H9 (cell line): ENCODE data around the gene LMTK2. TPM values are rescaled to one million over a fixed set of nuclear protein-coding genes. Genes with fewer than 3 reads are reported as not detected.

Experiments
- DNase-seq: peaks from one replicate; pipeline ENCODE4 v3.0.0-alpha.2; 2017
- H2AFZ ChIP-seq: one replicate; pipeline ENCODE4 v1.6.1; 2013; ENCODE audit warnings: mild to moderate bottlenecking, low read length, control low read depth, moderate library complexity
- H2AK5ac ChIP-seq: 2 replicates; pipeline ENCODE4 v1.6.1; 2013; ENCODE audit warnings: low read length, control low read depth, mixed read lengths; ENCODE audit not compliant: insufficient read length
- H2BK120ac ChIP-seq: one replicate; pipeline ENCODE4 v1.6.1; 2013; ENCODE audit warnings: low read depth, mild to moderate bottlenecking, low read length, control low read depth, inconsistent platforms; ENCODE audit not compliant: poor library complexity, severe bottlenecking
- H2BK12ac ChIP-seq: 2 replicates; pipeline ENCODE4 v1.6.1; 2013; ENCODE audit warnings: low read length, control low read depth, mixed read lengths, low read depth; ENCODE audit not compliant: insufficient read length
- H2BK15ac ChIP-seq: 2 replicates; pipeline ENCODE4 v1.6.1; 2013; ENCODE audit warnings: low read depth, low read length, control low read depth
- H2BK20ac ChIP-seq: one replicate; pipeline ENCODE4 v1.6.1; 2013; ENCODE audit warnings: low read depth, mild to moderate bottlenecking, low read length, control low read depth, inconsistent platforms; ENCODE audit not compliant: poor library complexity, severe bottlenecking
- H2BK5ac ChIP-seq: 2 replicates; pipeline ENCODE4 v1.6.1; 2013; ENCODE audit warnings: low read length, control low read depth, mixed read lengths; ENCODE audit not compliant: insufficient read length
- H3K14ac ChIP-seq: 2 replicates; pipeline ENCODE4 v1.6.1; 2013; ENCODE audit warnings: low read length, control low read depth; ENCODE audit not compliant: insufficient read depth
- H3K18ac ChIP-seq: 2 replicates; pipeline ENCODE4 v1.6.1; 2013; ENCODE audit warnings: low read depth, mild to moderate bottlenecking, mixed read lengths, low read length, control low read depth; ENCODE audit not compliant: insufficient read length
- H3K23ac ChIP-seq: 2 replicates; pipeline ENCODE4 v1.6.1; 2013; ENCODE audit warnings: low read length, control low read depth, mixed read lengths, low read depth; ENCODE audit not compliant: insufficient read length
- H3K23me2 ChIP-seq: 2 replicates; pipeline ENCODE4 v1.6.1; 2013; ENCODE audit warnings: low read depth, mild to moderate bottlenecking, mixed read lengths, low read length, control low read depth; ENCODE audit not compliant: insufficient read length, poor library complexity, severe bottlenecking
- H3K27ac ChIP-seq: 2 replicates; pipeline ENCODE4 v1.5.1; 2013; ENCODE audit warnings: low read length, control low read depth, mixed read lengths, low read depth; ENCODE audit not compliant: insufficient read length
- H3K27me3 ChIP-seq: 2 replicates; pipeline ENCODE4 v1.6.1; 2013; ENCODE audit warnings: low read length, control low read depth, inconsistent platforms; ENCODE audit not compliant: insufficient read depth
- H3K4ac ChIP-seq: 2 replicates; pipeline ENCODE4 v1.6.1; 2013; ENCODE audit warnings: low read depth, mild to moderate bottlenecking, control low read depth, inconsistent platforms, low read length, moderate library complexity
- H3K4me1 ChIP-seq: 2 replicates; pipeline ENCODE4 v1.6.1; 2013; ENCODE audit warnings: low read length, control low read depth, inconsistent platforms; ENCODE audit not compliant: insufficient read depth
- H3K4me2 ChIP-seq: 2 replicates; pipeline ENCODE4 v1.6.1; 2013; ENCODE audit warnings: low read length, control low read depth, mixed read lengths; ENCODE audit not compliant: insufficient read length, insufficient read depth
- H3K56ac ChIP-seq: 2 replicates; pipeline ENCODE4 v1.6.1; 2013; ENCODE audit warnings: low read depth, mild to moderate bottlenecking, mixed read lengths, low read length, control low read depth; ENCODE audit not compliant: insufficient read length
- H3K79me1 ChIP-seq: 2 replicates; pipeline ENCODE4 v1.6.1; 2013; ENCODE audit warnings: low read depth, mild to moderate bottlenecking, moderate library complexity, low read length, control low read depth, inconsistent platforms; ENCODE audit not compliant: insufficient read depth, poor library complexity, severe bottlenecking
- H3K79me2 ChIP-seq: 2 replicates; pipeline ENCODE4 v1.6.1; 2013; ENCODE audit warnings: low read length, control low read depth, inconsistent platforms; ENCODE audit not compliant: insufficient read depth
- H3K9ac ChIP-seq: 2 replicates; pipeline ENCODE4 v1.6.1; 2013; ENCODE audit warnings: low read length, control low read depth, mixed read lengths; ENCODE audit not compliant: insufficient read length; ENCODE audit errors: extremely low read depth
- H3K9me3 ChIP-seq: one replicate; pipeline ENCODE4 v1.6.1; 2013; ENCODE audit warnings: low read depth, low read length, inconsistent platforms; ENCODE audit not compliant: control insufficient read depth
- H3T11ph ChIP-seq: one replicate; pipeline ENCODE4 v1.6.1; 2013; ENCODE audit warnings: mild to moderate bottlenecking, low read length, control low read depth, inconsistent platforms
- H4K20me1 ChIP-seq: one replicate; pipeline ENCODE4 v1.6.1; 2013; ENCODE audit not compliant: control insufficient read depth, insufficient read length, insufficient read depth
- H4K5ac ChIP-seq: 2 replicates; pipeline ENCODE4 v1.6.1; 2013; ENCODE audit warnings: low read depth, mild to moderate bottlenecking, mixed read lengths, low read length, control low read depth; ENCODE audit not compliant: insufficient read length
- H4K8ac ChIP-seq: replicated peaks from 2 replicates; pipeline ENCODE4 v1.6.1; 2013; ENCODE audit warnings: low read length, control low read depth, mixed read lengths, low read depth; ENCODE audit not compliant: insufficient read length
- H4K91ac ChIP-seq: 2 replicates; pipeline ENCODE4 v1.6.1; 2013; ENCODE audit warnings: low read depth, mild to moderate bottlenecking, moderate library complexity, mixed read lengths, low read length, control low read depth; ENCODE audit not compliant: insufficient read length
- H3K27ac Mint-ChIP-seq, 3 experiments: 2 replicates in 2 of 3; 3 replicates in 1 of 3; pipeline ENCODE4 v1.8.0; 2020 to 2021; ENCODE audit warnings: mixed read lengths in 3 of 3, mild to moderate bottlenecking in 1 of 3, moderate library complexity in 1 of 3
- H3K27me3 Mint-ChIP-seq: 2 replicates; pipeline ENCODE4 v1.8.0; 2021; ENCODE audit warnings: low read depth, mild to moderate bottlenecking, moderate library complexity, mixed read lengths
- H3K36me3 Mint-ChIP-seq, 3 experiments: 2 replicates in 2 of 3; 3 replicates in 1 of 3; pipeline ENCODE4 v1.8.0; 2020 to 2021; ENCODE audit warnings: low read depth in 3 of 3, mixed read lengths in 3 of 3; ENCODE audit not compliant: insufficient read depth in 1 of 3
- H3K4me1 Mint-ChIP-seq, 2 experiments: 2 replicates each; pipeline ENCODE4 v1.8.0; 2020; ENCODE audit warnings: mixed read lengths in 2 of 2
- H3K4me3 Mint-ChIP-seq, 2 experiments: 2 replicates in 1 of 2; 3 replicates in 1 of 2; pipeline ENCODE4 v1.8.0; 2020 to 2021; ENCODE audit warnings: mild to moderate bottlenecking in 2 of 2, mixed read lengths in 2 of 2, moderate library complexity in 1 of 2
- H3K9me3 Mint-ChIP-seq, 2 experiments: 2 replicates in 1 of 2; 3 replicates in 1 of 2; pipeline ENCODE4 v1.8.0; 2020; ENCODE audit warnings: mild to moderate bottlenecking in 2 of 2, mixed read lengths in 2 of 2, moderate library complexity in 1 of 2
- CTCF ChIP-seq: fragments of 200-600 bp; sonication (generic); conservative IDR thresholded peaks from 3 replicates; pipeline ENCODE4 v1.8.0; 2021; ENCODE audit warnings: antibody characterized with exemption, mild to moderate bottlenecking
- WGBS: extraction: QIAGEN DNeasy Blood & Tissue Kit; methylation state at CpG from one replicate; pipeline ENCODE4 v1.1.7; 2013; ENCODE audit warnings: missing lambda C conversion rate, low lambda C conversion rate, mixed read lengths; ENCODE audit not compliant: insufficient read length; ENCODE audit errors: extremely low coverage; 5-methylcytosine and 5-hydroxymethylcytosine counted together
- total RNA-seq: library from RNA; stranded (reverse); gene quantifications from 2 replicates; pipeline ENCODE4 v1.2.1, GENCODE V29; 2021

Gene LMTK2
- total RNA-seq, 1 experiment from 2014 or later: 24.9 TPM

GRCh38 chr7:98196706-98197605 is 90.3 kb downstream of the LMTK2 start:
- Mint-ChIP-seq H3K4me3 (no peak overlapping the region), H3K36me3 (peaks cover 19 to 45% (median 36%) of the 10 kb centered on the region in 3 experiments; a peak in 6 of 7 replicates), H3K27me3 (no peaks in the 10 kb centered on the region), H3K4me1 (no peaks in the 10 kb centered on the region), H3K27ac (peak overlapping the region in 2 of 3 experiments; percentile 9 to 34; a peak in 4 of 7 replicates), H3K9me3 (no peaks in the 10 kb centered on the region)
- no peak overlapping the region for H3K27ac ChIP-seq
- no peaks in the 10 kb centered on the region for H3K23me2 ChIP-seq
- no peak overlapping the region for H4K91ac ChIP-seq
- H2AK5ac ChIP-seq: no peak overlapping the region
- H3K4me1 ChIP-seq: no peaks in the 10 kb centered on the region
- no peaks in the 10 kb centered on the region for H3K27me3 ChIP-seq
- no peaks in the 10 kb centered on the region for H3K9me3 ChIP-seq
- no peak overlapping the region for H2BK120ac ChIP-seq
- H3K79me2 ChIP-seq: 0 out of 2 replicates have a peak, but pooled peaks cover 3% of the 10 kb centered on the region
- no peak overlapping the region for H4K5ac ChIP-seq
- H3K18ac ChIP-seq: no peak overlapping the region
- H3K56ac ChIP-seq: no peak overlapping the region
- no CpG with 5 or more reads among the region's 16 CpGs for WGBS
- H3K4me2 ChIP-seq: no peak overlapping the region
- no peak overlapping the region for H4K8ac ChIP-seq
- no peak overlapping the region for H3T11ph ChIP-seq
- H2AFZ ChIP-seq: no peak overlapping the region
- H3K9ac ChIP-seq: no peak overlapping the region
- TF ChIP-seq CTCF: no peak
- no peak overlapping the region for H3K23ac ChIP-seq
- no peak overlapping the region for H2BK20ac ChIP-seq
- no peaks in the 10 kb centered on the region for H3K79me1 ChIP-seq
- no peak overlapping the region for H2BK12ac ChIP-seq
- H4K20me1 ChIP-seq: no peaks in the 10 kb centered on the region
- DNase-seq: no peak
- H2BK5ac ChIP-seq: no peak overlapping the region
- no peak overlapping the region for H3K14ac ChIP-seq
- H3K4ac ChIP-seq: no peak overlapping the region
- H2BK15ac ChIP-seq: no peak overlapping the region
